GM19395 (cell line): ENCODE measurements around the gene ZACN.
"Not testable (repeated sequence)": the region's sequence is repeated elsewhere in the genome, so short reads cannot be mapped to it uniquely, and the experiment has no call there.

Source experiments
- ATAC-seq: cut with Tn5 transposase; IDR thresholded peaks from one replicate; pipeline ENCODE4 v1.9.1; 2021; ENCODE audit warnings: mild to moderate bottlenecking, moderate library complexity; ENCODE audit not compliant: unreplicated experiment

The ZACN gene

DNA sequence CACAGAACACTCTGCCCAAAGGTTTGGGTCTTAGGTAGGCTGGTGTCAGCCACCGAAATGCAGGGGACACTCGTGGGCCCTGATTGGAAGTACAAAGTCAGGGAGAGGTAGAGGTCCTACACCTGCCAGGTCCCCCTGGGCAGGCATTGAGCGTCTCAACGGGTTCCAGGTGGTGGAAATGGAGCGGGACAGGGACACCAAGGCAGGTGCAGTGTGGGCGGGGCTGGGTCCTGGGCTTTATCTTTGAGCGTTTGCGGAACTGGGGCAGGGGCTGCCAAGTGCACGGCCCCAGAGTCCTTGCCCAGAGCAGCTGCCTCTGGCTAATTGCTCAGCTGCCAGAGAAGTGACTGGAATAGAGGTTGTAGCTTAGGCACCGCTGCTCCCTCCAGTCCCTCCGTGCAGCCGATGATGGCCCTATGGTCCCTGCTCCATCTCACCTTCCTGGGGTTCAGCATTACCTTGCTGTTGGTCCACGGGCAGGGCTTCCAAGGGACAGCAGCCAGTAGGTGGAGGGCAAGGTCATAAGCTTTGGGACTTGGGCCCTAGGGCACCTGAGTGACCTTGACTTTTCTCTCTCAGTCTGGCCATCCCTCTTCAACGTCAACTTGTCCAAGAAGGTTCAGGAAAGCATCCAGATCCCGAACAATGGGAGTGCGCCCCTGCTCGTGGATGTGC is at the start of gene ZACN:
TSS of gene ZACN (plus strand) at position 323 of the 675 bp plus-strand sequence. CDS start at position 406, 83 bp downstream.
- ATAC-seq, result no peak

- no peak for ATAC-seq
Observed at GRCh38 chr17:76032073-76032779, 46.8 kb upstream of the ZACN start.

DNA sequence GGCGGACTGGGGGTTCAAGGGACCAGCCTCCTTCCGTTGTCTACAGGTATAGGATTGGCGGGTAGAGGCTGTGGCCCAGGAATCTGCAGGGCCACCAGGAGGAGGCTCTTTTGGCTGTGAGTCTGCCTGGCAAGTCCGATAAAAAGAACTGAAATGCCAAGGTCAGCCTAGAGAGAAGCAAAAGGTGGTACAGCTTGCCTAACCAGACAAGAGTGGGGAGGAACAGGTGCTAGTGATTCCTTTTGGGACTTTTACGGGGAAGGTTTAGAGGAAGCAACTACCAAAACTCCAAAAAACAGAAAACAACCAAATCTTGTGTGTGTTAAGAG is 46.2 kb upstream of the ZACN start:
- ATAC-seq, result no peak

GRCh38 chr17:76033139-76033538 is 45.8 kb upstream of the ZACN start:
- ATAC-seq, result no peak

DNA sequence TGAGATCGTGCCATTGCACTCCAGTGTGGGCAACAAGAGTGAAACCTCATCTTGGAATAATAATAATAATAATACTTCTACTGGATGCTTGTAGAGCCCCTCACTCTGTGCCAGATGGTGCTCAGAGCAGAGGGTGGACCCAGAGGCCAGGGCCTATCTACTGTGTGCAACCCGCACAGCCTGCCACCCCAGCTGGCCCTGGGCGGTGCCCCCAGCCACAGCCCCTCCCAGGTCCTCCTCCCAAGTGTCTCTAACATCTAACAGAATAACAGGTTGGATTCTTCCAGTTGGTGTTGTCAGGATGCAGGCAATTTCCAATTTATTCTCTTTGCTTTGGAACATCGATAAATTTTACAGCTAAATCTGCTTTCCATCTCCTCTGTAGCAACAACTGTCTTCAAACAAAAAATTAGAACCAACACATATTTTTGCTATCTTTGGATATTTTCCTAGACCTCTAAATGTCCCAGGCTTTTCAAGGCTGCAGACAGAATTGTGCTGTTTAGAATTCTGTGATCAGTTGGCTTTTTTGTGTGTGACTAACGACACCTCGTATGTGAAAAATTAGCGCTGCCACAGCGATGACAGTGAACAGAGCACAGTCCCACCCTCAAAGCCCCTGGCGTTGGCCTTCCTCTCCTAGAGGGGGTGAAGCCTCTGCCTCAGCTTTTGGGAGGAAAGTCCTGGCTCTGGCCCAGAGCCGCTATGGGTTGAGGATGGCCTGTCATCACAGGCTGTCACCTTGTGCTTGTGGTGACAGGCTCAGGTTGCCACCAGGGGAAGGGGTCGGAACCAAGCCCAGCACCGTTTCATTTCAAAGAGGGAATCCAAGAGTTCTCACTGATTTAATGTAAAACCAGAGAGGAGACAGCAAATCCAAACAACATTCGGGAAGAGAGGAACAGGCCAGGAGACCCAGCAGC is 44.3 kb upstream of the ZACN start:
- no peak for ATAC-seq

DNA sequence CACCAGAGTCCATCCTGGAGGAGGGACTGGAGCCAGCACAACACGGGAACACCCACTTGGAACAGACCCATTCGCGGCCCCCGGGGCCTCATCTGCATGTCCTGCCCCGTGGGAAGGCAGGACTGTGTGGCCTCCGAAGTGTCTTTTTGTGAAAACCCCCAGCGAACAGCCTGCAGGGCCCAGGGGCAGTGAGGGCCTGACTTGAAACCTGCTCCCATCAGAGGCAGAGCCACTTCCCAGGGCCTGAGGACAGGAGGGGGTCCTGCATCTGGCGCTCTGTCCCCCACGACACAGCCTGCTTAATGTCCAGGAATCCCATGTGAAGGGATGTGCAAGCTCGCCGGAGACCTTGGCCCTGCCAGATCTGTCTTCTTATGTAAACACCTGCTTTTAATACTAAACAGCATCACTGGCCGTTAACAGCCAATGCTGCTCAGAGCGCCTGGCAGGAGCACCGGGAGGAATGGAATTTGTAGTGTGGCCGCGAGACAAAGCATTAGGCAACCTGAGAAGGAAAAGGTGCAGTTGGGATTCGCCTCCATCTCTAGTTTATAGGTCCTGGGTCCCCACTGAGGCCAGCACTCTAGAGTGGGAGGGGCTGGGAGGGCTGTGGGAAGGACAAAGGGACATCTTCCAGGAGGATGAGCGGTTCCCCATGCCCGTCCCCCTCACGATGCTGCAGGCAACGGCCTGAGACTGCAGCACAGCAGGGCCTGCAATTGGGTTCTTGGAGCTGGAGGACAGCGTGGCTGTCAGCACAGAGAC is 42.3 kb upstream of the ZACN start:
- no peak for ATAC-seq

- ATAC-seq, result no peak
Observed at GRCh38 chr17:76038050-76038449, 40.9 kb upstream of the ZACN start.

- no peak for ATAC-seq
Observed at GRCh38 chr17:76039121-76039520, 39.9 kb upstream of the ZACN start.

DNA sequence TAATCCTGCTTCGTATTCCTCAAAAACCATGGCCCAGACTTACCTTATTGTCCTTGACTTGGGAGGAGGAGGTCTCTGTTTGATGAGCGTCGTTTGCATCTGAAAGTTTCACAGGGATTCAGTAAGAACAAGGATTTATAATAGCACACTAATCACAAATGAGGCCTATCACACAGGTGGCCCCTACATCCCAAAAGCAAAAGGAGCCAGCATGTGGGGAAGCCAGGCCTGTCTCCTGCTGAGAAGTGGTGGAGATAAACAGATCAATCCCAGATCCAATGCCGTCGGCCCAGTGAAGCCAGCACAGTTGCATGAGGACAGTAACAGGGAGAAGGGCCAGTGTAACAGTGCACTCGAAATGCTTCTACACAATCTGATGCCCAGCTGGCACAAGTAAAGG is 38.6 kb upstream of the ZACN start:
- no peak for ATAC-seq

DNA sequence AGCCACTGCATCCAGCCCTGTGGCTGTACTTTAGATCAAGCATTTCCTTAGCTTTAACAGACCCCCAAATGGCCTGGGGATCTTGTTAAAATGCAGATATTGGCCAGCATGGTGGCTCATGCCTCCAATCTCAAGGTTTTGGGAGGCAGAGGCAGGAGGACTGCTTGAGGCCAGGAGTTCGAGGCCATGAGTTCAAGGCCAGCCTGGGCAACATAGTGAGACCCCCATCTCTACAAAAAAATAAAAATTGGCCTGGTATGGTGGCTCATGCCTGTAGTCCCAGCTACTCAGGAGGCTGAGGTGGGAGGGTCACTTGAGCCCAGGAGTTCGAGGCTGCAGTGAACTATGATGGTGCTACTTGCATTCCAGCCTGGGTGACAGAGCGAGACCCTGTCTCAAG is 36.1 kb upstream of the ZACN start:
- not testable (repeated sequence) for ATAC-seq

GRCh38 chr17:76044475-76045007 is 34.4 kb upstream of the ZACN start:
- ATAC-seq, result not testable (repeated sequence)

- no peak for ATAC-seq
Observed at GRCh38 chr17:76046064-76046463, 32.9 kb upstream of the ZACN start.

- ATAC-seq, result no peak
Observed at GRCh38 chr17:76048025-76048605, 30.9 kb upstream of the ZACN start.

DNA sequence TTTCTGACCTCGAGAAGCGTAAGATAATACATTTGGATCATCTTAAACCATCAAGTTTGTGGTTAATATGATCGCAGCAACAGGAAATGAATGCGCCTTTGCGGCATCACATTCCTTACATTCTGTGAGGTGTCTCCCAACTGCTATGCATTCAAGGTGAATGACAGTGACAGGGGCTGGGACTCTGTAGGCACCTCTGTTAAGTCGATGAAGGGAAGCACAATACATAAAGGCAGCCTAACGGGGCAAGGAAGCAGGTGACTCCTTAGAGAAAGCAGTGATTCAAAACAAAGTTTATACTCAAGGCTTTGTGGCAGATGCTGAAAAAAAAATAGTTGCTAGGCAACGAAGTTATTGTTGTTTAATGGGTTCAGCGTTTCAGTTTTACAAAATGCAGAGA is 30.3 kb upstream of the ZACN start:
- no peak for ATAC-seq

- no peak for ATAC-seq
Observed at GRCh38 chr17:76049239-76049638, 29.7 kb upstream of the ZACN start.

DNA sequence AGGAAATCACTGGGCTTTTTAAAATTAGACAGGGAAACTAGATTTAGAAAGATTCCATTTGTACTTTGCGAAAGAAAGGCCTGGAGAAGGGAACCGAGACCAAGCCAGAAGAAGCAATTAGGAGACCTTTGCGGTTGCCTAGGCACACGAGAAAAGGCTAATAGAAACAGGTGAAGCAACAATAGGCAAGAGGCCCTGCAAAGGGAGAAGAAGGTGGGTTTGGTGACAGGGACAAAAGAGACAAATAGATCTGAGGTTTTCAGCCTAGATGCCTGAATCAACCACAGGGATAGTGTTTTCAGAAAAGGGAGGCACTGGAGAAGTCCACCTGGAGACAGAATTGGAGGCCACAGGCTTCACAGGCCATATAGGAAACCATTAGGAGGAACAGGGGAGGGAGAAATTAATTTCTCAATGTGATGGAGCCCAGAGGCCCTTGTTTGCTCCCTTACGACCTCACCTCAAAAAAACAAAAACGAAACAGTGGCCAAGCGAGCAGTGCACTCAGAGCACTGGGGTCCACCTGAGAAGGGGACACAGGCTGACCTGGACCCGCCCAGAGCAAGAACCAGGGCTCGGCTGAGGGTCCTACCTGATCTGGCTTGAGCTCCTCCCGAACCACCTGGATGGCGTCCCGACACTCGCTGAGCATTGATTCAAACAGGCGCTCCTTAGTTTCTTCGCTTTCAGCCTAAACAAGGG is 29.0 kb upstream of the ZACN start:
- ATAC-seq, result no peak

GRCh38 chr17:76050538-76051467 is 28.2 kb upstream of the ZACN start:
- no peak for ATAC-seq

DNA sequence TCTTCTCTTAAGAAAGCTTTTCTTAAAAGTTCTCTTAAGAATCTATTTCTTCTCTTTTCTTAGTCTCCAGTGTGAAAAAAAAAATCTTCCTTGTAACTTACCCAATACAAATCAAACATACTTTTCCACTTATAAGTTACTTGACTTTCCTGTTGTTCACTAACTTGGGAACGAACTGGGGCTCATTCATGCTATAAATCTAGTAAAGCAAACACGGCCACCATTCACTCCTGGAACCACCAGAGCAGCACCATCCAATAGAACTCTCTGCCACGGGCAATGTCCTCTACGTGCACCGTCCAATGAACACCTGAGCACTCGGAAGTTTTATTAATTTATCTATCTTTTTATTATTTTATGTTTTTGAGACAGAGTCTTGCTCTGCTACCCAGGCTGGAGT is 27.4 kb upstream of the ZACN start:
- ATAC-seq, result no peak
